GM21825 (cell line): ENCODE measurements around the gene SREK1IP1.
"Not testable (repeated sequence)": the region's sequence is repeated elsewhere in the genome, so short reads cannot be mapped to it uniquely, and the experiment has no call there.

Source experiments
- ATAC-seq: cut with Tn5 transposase; IDR thresholded peaks from one replicate; pipeline ENCODE4 v1.9.1; 2021; ENCODE audit warnings: mild to moderate bottlenecking, moderate library complexity; ENCODE audit not compliant: unreplicated experiment

The SREK1IP1 gene

GRCh38 chr5:64765804-64766504 lies 2.5 kb downstream of the SREK1IP1 start:
- ATAC-seq: no peak

GRCh38 chr5:64763948-64764503 lies 4.5 kb downstream of the SREK1IP1 start:
- no peak for ATAC-seq

- ATAC-seq: no peak
Measured at GRCh38 chr5:64759960-64760660, 8.4 kb downstream of the SREK1IP1 start.

GRCh38 chr5:64758901-64759300 lies 9.6 kb downstream of the SREK1IP1 start:
- ATAC-seq: no peak

- no peak for ATAC-seq
Measured at GRCh38 chr5:64754066-64754465, 14.4 kb downstream of the SREK1IP1 start.

- no peak for ATAC-seq
Measured at GRCh38 chr5:64749385-64749784, 19.1 kb downstream of the SREK1IP1 start.

- no peak for ATAC-seq
Measured at GRCh38 chr5:64746446-64746845, 22.0 kb downstream of the SREK1IP1 start.

GRCh38 chr5:64744914-64745313 lies 23.6 kb downstream of the SREK1IP1 start:
- ATAC-seq: no peak

DNA sequence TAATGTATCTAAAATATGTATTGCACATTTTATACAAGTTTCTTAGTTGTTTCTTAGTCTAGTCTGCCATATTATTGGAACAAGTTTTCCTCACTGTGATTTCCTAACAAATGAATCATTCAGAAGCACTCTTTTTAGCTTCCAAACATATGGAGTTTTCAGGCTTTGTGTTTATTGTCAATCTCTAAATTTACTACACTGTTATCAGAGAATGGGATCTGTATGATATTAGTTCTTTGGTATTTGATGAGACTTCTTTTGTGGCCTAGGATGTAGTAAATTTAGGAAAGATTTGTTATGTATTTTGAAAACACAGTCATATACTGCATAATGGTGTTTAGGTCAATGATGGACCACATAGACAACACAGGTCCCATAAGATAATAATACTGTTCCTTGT lies 25.7 kb downstream of the SREK1IP1 start:
- no peak for ATAC-seq

DNA sequence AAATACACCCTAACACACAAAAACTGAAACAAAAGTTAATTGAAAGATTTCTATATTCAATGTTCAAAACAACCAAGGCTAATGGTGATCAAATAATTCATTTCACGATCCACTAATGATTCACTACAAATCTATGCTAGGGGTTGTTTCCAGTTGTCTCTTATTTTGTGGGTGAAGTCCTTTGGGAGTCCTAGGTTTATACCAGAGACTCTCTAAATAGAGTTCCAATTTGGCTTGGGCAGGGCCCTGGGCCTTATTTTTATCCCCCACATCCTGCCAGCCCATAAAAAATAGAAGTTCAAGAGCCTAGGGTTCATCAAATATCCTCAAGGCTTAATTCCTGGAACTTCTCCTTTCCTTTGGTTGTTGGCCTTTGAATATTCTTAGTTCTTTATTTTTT lies 26.1 kb downstream of the SREK1IP1 start:
- no peak for ATAC-seq

- no peak for ATAC-seq
Measured at GRCh38 chr5:64727150-64727549, 41.3 kb downstream of the SREK1IP1 start.

- ATAC-seq: no peak
Measured at GRCh38 chr5:64722588-64722987, 45.9 kb downstream of the SREK1IP1 start.

GRCh38 chr5:64714495-64714894 lies 54.0 kb downstream of the SREK1IP1 start:
- not testable (repeated sequence) for ATAC-seq

DNA sequence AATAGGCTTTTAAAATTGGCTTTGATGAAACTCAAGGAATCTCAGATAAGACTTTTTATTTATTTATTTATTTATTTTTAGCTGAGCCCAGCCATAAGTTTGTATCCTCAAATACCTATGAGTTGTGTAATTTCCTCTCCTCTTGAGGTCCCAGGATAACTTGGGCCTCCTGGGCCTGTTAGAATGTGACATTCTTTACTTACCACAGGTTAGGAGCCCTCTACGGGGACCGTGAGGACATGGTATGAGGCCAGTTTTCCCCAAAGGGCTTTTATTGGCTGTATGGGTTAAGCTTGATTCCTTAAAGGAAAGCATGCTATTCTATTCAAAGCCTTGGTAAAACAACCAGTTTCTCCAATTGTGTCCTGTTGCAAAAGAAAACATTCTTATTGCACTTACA lies 61.3 kb downstream of the SREK1IP1 start:
- no peak for ATAC-seq

GRCh38 chr5:64706074-64706473 lies 62.4 kb downstream of the SREK1IP1 start:
- not testable (repeated sequence) for ATAC-seq

DNA sequence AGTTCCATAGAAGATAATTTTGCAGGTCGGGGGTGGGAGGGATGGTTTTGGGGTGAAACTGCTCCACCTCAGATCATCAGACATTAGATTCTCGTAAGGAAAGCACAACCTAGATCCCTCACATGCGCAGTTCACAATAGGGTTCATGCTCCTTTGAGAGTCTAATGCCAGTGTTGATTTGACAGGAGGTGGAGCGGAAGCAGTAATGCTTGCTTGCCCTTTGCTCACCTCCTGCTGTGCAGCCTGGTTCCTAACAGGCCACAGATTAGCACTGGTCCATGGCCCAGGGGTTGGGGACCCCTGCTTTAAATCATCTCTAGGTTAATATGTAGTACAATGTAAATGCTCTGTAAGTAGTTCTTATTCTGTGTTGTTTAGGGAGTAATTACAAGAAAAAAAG lies 67.7 kb downstream of the SREK1IP1 start:
- ATAC-seq: no peak

DNA sequence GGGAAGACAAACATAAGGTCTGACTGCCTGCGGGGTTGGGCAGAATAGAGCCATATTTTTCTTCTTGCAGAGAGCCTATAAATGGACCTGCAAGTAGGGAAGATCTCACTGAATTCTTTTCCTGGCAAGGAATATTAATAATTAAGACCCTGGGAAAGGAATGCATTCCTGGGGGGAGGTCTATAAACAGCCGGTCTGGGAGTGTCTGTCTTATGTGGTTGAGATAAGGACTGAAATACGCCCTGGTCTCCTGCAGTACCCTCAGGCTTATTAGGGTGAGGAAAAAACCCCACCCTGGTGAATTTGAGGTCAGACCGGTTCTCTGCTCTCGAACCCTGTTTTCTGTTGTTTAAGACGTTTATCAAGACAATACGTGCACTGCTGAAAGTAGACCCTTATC lies 72.1 kb downstream of the SREK1IP1 start:
- not testable (repeated sequence) for ATAC-seq

DNA sequence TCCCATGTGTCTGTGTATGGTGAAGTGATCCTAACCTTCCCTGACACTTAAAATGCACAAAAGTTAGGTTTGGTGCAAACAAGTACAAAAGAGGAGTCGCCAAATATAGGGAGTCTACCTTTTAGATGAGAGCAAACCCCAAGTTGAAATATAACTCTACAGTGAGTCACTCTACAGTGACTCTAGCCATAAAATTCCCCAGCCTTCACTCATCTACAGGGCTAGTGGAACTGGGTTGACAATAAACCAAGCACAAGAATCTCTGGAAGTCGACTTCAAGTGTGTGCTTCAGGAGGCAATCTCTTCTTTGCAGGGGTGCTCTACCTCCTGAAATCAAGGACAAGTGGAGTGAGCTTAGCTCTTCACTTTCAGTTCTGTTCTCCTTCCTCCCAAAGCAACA lies 74.9 kb downstream of the SREK1IP1 start:
- ATAC-seq: no peak

DNA sequence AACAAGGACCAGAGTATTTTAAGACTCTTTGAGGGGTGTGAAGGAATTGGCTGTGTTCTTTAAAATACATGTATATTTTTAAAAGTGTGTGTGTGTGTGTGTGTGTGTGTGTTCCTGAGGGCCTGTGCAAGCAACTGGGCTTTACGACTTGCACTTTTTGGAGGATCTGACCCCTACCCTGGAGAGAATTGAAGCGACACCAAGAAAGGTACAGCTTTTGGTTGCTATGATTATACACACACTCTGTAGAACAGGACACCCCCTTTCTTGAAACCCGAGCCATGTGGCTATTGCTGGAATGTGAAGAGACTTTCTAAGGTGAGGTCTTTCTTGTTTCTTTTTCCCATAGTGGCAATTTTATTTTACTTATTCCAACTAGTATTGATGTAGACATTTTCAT lies 77.2 kb downstream of the SREK1IP1 start:
- ATAC-seq: no peak

- ATAC-seq: no peak
Measured at GRCh38 chr5:64690417-64691151, 77.9 kb downstream of the SREK1IP1 start, which contains the start of gene SHISAL2B. Gene SHISAL2B (plus strand): TSS chr5:64690503. CDS start chr5:64690624, 121 bp downstream.

DNA sequence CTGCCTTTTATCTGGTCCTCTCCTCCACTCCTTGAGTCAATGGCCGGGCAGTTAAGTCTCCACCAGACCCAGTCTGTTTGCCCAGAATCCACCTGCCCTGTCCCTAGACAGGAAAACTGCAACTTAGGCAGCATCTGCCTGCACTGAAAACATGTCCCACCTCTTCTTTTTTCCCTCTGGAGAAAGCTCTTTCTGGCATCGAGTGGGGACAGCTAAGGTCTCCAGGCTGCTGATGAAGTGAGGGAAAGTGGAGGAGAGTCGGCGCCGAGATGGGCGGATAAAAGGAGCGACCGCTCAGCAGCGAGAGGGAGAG lies 78.4 kb downstream of the SREK1IP1 start:
- ATAC-seq: no peak

DNA sequence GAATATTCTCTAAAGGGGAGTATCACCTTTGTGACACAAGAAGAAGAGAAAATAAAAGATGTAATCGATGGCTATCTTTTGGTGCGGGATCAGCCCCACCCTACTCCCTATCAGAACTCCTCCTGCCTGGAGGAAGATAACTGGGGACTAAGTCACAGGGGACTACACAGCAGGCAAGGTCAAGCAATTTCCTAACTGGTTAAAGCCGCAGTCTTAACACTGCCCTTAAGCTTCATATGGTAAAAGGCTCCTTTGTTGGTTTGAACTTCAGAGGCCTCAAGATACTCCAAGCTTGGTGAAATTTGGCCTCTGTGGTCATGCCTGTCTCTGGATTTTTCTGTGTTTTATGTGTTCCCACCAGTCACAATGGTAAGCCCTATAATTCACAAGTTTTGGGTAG lies 79.5 kb downstream of the SREK1IP1 start:
- ATAC-seq: no peak
